PC-3 (cell line): Measurements from ENCODE around the gene DOK3. TPM values are rescaled to one million over a fixed set of nuclear protein-coding genes. Genes with fewer than 3 reads are reported as not detected.

Source experiments
- ATAC-seq: fragments of 200-7000 bp; cut with Tn5 transposase; 2 replicates; pipeline ENCODE4 v1.9.1; 2020; ENCODE audit warnings: mild to moderate bottlenecking, moderate library complexity
- BruUV-seq: library from RNA; stranded (reverse); fragments of 400-500 nt; replicated peaks from 2 replicates; lab custom pipeline; 2021; lab: Mats Ljungman, UMichigan
- CTCF ChIA-PET: fragments of 300-600 bp; sonication (Branson Sonifier 250); formaldehyde crosslinking; loops from one replicate; lab custom pipeline; 2022; ENCODE audit warnings: antibody characterized with exemption; lab: Charles Lee
- POLR2A ChIA-PET: fragments of 300-600 bp; sonication (Branson Sonifier 250); formaldehyde crosslinking; loops from one replicate; lab custom pipeline; 2022; ENCODE audit warnings: antibody characterized with exemption; ENCODE audit not compliant: unreplicated experiment; lab: Charles Lee
- DNase-seq: peaks from one replicate; pipeline ENCODE4 v3.0.0-alpha.2; 2015
- H2AFZ ChIP-seq: fragments of 300-600 bp; sonication (generic); 2 replicates; pipeline ENCODE4 v1.6.0; 2016; ENCODE audit warnings: antibody characterized with exemption, low read length
- H3F3A ChIP-seq: fragments of 300-600 bp; sonication (generic); one replicate; pipeline ENCODE4 v1.6.0; 2017; ENCODE audit warnings: antibody characterized with exemption, low read length, control low read depth, mild to moderate bottlenecking; ENCODE audit not compliant: unreplicated experiment
- H3K27ac ChIP-seq: fragments of 300-600 bp; sonication (generic); 2 replicates; pipeline ENCODE4 v1.5.1; 2016; ENCODE audit warnings: mild to moderate bottlenecking, low read length
- H3K27me3 ChIP-seq: fragments of 300-600 bp; sonication (generic); 2 replicates; pipeline ENCODE4 v1.6.1; 2016; ENCODE audit warnings: low read length, mixed read lengths
- H3K36me3 ChIP-seq: fragments of 300-600 bp; sonication (generic); 2 replicates; pipeline ENCODE4 v1.6.1; 2016; ENCODE audit warnings: low read depth, mixed run types, low read length, mixed read lengths
- H3K4me1 ChIP-seq: fragments of 300-600 bp; sonication (generic); 2 replicates; pipeline ENCODE4 v1.5.1; 2016; ENCODE audit warnings: low read length; ENCODE audit not compliant: insufficient read depth
- H3K4me2 ChIP-seq: fragments of 300-600 bp; sonication (generic); 2 replicates; pipeline ENCODE4 v1.6.0; 2016; ENCODE audit warnings: low read length
- H3K4me3 ChIP-seq: fragments of 300-600 bp; sonication (generic); 2 replicates; pipeline ENCODE4 v1.5.1; 2016; ENCODE audit warnings: mild to moderate bottlenecking, low read length, mixed read lengths
- H3K79me2 ChIP-seq: fragments of 300-600 bp; sonication (generic); 2 replicates; pipeline ENCODE4 v1.6.1; 2017; ENCODE audit warnings: low read length, mixed read lengths
- H3K9ac ChIP-seq: fragments of 300-600 bp; sonication (generic); 2 replicates; pipeline ENCODE4 v1.6.0; 2016; ENCODE audit warnings: mild to moderate bottlenecking, low read length
- H3K9me2 ChIP-seq: fragments of 300-600 bp; sonication (generic); replicated peaks from 2 replicates; pipeline ENCODE4 v1.6.1; 2016; ENCODE audit warnings: mixed run types, low read length, mixed read lengths
- H3K9me3 ChIP-seq: fragments of 300-600 bp; sonication (generic); 2 replicates; pipeline ENCODE4 v1.6.1; 2016; ENCODE audit warnings: low read length, mixed read lengths
- H4K20me1 ChIP-seq: fragments of 300-600 bp; sonication (generic); 2 replicates; pipeline ENCODE4 v1.6.1; 2016; ENCODE audit warnings: low read length, mixed read lengths
- CTCF ChIP-seq: fragments of 300-600 bp; sonication (generic); conservative IDR thresholded peaks from 2 replicates; pipeline ENCODE4 v1.5.1; 2017; ENCODE audit warnings: antibody characterized with exemption, low read depth, mild to moderate bottlenecking, low read length
- EZH2 ChIP-seq: fragments of 300-600 bp; sonication (generic); IDR thresholded peaks from one replicate; pipeline ENCODE4 v1.6.1; 2017; ENCODE audit warnings: antibody characterized with exemption, mild to moderate bottlenecking, low read length; ENCODE audit not compliant: unreplicated experiment
- EZH2phosphoT487 ChIP-seq: fragments of 300-600 bp; sonication (generic); IDR thresholded peaks from 2 replicates; pipeline ENCODE4 v1.6.1; 2018; ENCODE audit warnings: mild to moderate bottlenecking, antibody characterized with exemption, low read length, borderline replicate concordance
- intact Hi-C: fragments of 100-400 bp; cut with micrococcal nuclease; formaldehyde crosslinking; loops from 2 replicates; pipeline ENCODE4 v1.9.0; 2023
- total RNA-seq: library from RNA; depleted of rRNA; stranded (reverse); fragments of >200 nt; gene quantifications from 2 replicates; pipeline ENCODE4 v1.2.3, GENCODE V29; 2014

Gene DOK3
- total RNA-seq, 1 experiment from 2014 or later, result 6.2 TPM

GRCh38 chr5:177475563-177476427 lies 33.8 kb downstream of the DOK3 start:
- H3K27ac ChIP-seq, result no peak overlapping the region
- H3K9ac ChIP-seq, result no peak overlapping the region
- H3K4me2 ChIP-seq, result no peak overlapping the region
- no peak for DNase-seq
- H3K4me3 ChIP-seq, result no peak overlapping the region
- peaks cover 18% of the 10 kb centered on the region for H3K4me1 ChIP-seq
- H3K27me3 ChIP-seq, result no peaks in the 10 kb centered on the region
- peaks cover 20% of the 10 kb centered on the region for H3K79me2 ChIP-seq
- no TSS peak for BruUV-seq
- H3K9me3 ChIP-seq, result no peaks in the 10 kb centered on the region
- H2AFZ ChIP-seq, result no peak overlapping the region
- intact Hi-C loops, result no loop called here
- ATAC-seq, result no peak
- TF ChIP-seq EZH2phosphoT487, result no peak
- TF ChIP-seq CTCF, result no peak
- no peak for TF ChIP-seq EZH2
- POLR2A ChIA-PET, result no interaction called here
- no peaks in the 10 kb centered on the region for H3K9me2 ChIP-seq
- H3K36me3 ChIP-seq, result no peaks in the 10 kb centered on the region
- peaks cover 13% of the 10 kb centered on the region; the same call in 1 of the 2 replicates for H4K20me1 ChIP-seq
- H3F3A ChIP-seq, result no peaks in the 10 kb centered on the region
- CTCF ChIA-PET, result no interaction called here

- Histone ChIP-seq H3K9ac (no peak overlapping the region), H3K4me2 (no peak overlapping the region), H3K4me3 (no peak overlapping the region), H3K27me3 (no peaks in the 10 kb centered on the region), H3F3A (no peaks in the 10 kb centered on the region), H3K36me3 (no peaks in the 10 kb centered on the region), H3K9me3 (no peaks in the 10 kb centered on the region), H3K4me1 (peaks cover 21% of the 10 kb centered on the region), H2AFZ (no peak overlapping the region), H4K20me1 (peaks cover 21% of the 10 kb centered on the region; the same call in 1 of the 2 replicates), H3K27ac (no peak overlapping the region), H3K79me2 (peaks cover 27% of the 10 kb centered on the region), H3K9me2 (no peaks in the 10 kb centered on the region)
- intact Hi-C loops, result no loop called here
- BruUV-seq, result no TSS peak
- ChIA-PET POLR2A (no interaction called here), CTCF (no interaction called here)
- ATAC-seq, result no peak
- DNase-seq, result no peak
- TF ChIP-seq CTCF (no peak), EZH2phosphoT487 (no peak), EZH2 (no peak)
Observed at GRCh38 chr5:177474846-177475562, 34.6 kb downstream of the DOK3 start.
